ENCODE results near the gene ZNF597. TPM values are rescaled to one million over a fixed set of nuclear protein-coding genes. Genes with fewer than 3 reads are reported as not detected.

ZNF597 gene
- total RNA-seq, 1 experiment from 2014 or later, result 3.5 TPM

GRCh38 chr16:3485821-3486505, 42.7 kb upstream of the ZNF597 start:
- no peaks in the 10 kb centered on the region for H3K9me3 ChIP-seq (ENCODE audit: control insufficient read depth, low read depth, low read length)
- H3K9me3 Mint-ChIP-seq, result no peaks in the 10 kb centered on the region
- no peak overlapping the region for H2BK15ac ChIP-seq (ENCODE audit: low read depth, low read length)
- no peak overlapping the region for H3K4me2 ChIP-seq (ENCODE audit: insufficient read depth, insufficient read length, low read length)
- H4K8ac ChIP-seq (replicated peaks; ENCODE audit: insufficient read length, low read depth, low read length), result no peak overlapping the region
- DNase-seq, result no peak
- no peak overlapping the region for H2BK20ac ChIP-seq (ENCODE audit: low read depth, low read length, poor library complexity, severe bottlenecking)
- H3K18ac ChIP-seq (ENCODE audit: insufficient read length, low read depth, low read length), result no peak overlapping the region
- no peak overlapping the region for H3K14ac ChIP-seq (ENCODE audit: insufficient read depth, low read length)
- no peak overlapping the region for H3K9ac ChIP-seq (ENCODE audit: extremely low read depth, insufficient read length, low read length)
- peaks cover 26 to 57% (median 45%) of the 10 kb centered on the region in 3 experiments; a peak in 6 of 7 replicates for H3K36me3 Mint-ChIP-seq (ENCODE audit: insufficient read depth in 1 of 3, low read depth in 3 of 3)
- peak; percentile 38; the same call in 2 of the 3 replicates for TF ChIP-seq CTCF (conservative IDR thresholded peaks at IDR 0.05)
- H2BK120ac ChIP-seq (ENCODE audit: low read depth, low read length, poor library complexity, severe bottlenecking), result no peak overlapping the region
- no peak overlapping the region for H4K91ac ChIP-seq (ENCODE audit: insufficient read length, low read depth, low read length)
- H2BK5ac ChIP-seq (ENCODE audit: insufficient read length, low read length), result no peak overlapping the region
- no peak overlapping the region for H3K23ac ChIP-seq (ENCODE audit: insufficient read length, low read depth, low read length)
- H3K79me2 ChIP-seq (ENCODE audit: insufficient read depth, low read length), result no peaks in the 10 kb centered on the region
- H3K27ac ChIP-seq (ENCODE audit: insufficient read length, low read depth, low read length), result no peak overlapping the region
- no peak overlapping the region for H3K4ac ChIP-seq (ENCODE audit: low read depth, low read length)
- no peak overlapping the region for H3K4me3 Mint-ChIP-seq
- no peak overlapping the region for H4K5ac ChIP-seq (ENCODE audit: insufficient read length, low read depth, low read length)
- no peak overlapping the region for H2BK12ac ChIP-seq (ENCODE audit: insufficient read length, low read depth, low read length)
- no peak overlapping the region for H2AK5ac ChIP-seq (ENCODE audit: insufficient read length, low read length)
- H3K4me1 Mint-ChIP-seq, result peaks cover 8% of the 10 kb centered on the region in 2 experiments
- H3K79me1 ChIP-seq (ENCODE audit: insufficient read depth, low read depth, low read length, poor library complexity, severe bottlenecking), result no peaks in the 10 kb centered on the region
- H3K27me3 ChIP-seq (ENCODE audit: insufficient read depth, low read length), result no peaks in the 10 kb centered on the region
- no peaks in the 10 kb centered on the region for H4K20me1 ChIP-seq (ENCODE audit: control insufficient read depth, insufficient read depth, insufficient read length)
- H3K4me1 ChIP-seq (ENCODE audit: insufficient read depth, low read length), result no peaks in the 10 kb centered on the region
- H3K23me2 ChIP-seq (ENCODE audit: insufficient read length, low read depth, low read length, poor library complexity, severe bottlenecking), result no peaks in the 10 kb centered on the region
- no peak overlapping the region for H3T11ph ChIP-seq (ENCODE audit: low read length)
- H3K27ac Mint-ChIP-seq, result no peak overlapping the region
- no peak overlapping the region for H2AFZ ChIP-seq (ENCODE audit: low read length)
- no peak overlapping the region for H3K56ac ChIP-seq (ENCODE audit: insufficient read length, low read depth, low read length)
- WGBS (ENCODE audit: extremely low coverage, insufficient read length, low lambda C conversion rate), result no CpG with 5 or more reads among the region's 20 CpGs
- H3K27me3 Mint-ChIP-seq (ENCODE audit: low read depth), result no peaks in the 10 kb centered on the region

Measured in H9 (cell line).